ENCODE data around the gene PDIA6.

DNA sequence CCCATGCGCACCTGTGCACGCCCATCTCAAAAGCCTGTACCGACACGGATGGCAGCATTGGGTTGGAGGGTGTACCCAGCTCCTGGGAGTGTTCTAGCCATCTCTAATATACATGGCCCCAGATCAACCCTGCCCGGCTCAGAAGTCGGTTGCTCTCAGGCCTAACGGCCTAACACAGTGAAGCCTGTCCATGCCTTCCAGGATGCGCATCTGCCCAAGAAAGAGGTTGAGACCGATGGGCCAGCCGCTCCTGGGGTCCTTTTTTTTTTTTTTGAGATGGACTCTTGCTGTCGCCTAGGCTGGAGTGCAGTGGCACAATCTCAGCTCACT lies 32.1 kb downstream of the PDIA6 start:
- TF ChIP-seq POLR2AphosphoS5 (IDR thresholded peaks at IDR 0.05; ENCODE audit: low read depth, low read length) (no peak), FOXP2 (optimal IDR thresholded peaks at IDR 0.05; ENCODE audit: borderline replicate concordance, extremely low read depth, extremely low read length, insufficient read depth) (no peak), SIN3A (IDR thresholded peaks at IDR 0.05; ENCODE audit: borderline replicate concordance, insufficient read depth, low read length) (no peak)
- TF ChIP-seq, protein P1, sequence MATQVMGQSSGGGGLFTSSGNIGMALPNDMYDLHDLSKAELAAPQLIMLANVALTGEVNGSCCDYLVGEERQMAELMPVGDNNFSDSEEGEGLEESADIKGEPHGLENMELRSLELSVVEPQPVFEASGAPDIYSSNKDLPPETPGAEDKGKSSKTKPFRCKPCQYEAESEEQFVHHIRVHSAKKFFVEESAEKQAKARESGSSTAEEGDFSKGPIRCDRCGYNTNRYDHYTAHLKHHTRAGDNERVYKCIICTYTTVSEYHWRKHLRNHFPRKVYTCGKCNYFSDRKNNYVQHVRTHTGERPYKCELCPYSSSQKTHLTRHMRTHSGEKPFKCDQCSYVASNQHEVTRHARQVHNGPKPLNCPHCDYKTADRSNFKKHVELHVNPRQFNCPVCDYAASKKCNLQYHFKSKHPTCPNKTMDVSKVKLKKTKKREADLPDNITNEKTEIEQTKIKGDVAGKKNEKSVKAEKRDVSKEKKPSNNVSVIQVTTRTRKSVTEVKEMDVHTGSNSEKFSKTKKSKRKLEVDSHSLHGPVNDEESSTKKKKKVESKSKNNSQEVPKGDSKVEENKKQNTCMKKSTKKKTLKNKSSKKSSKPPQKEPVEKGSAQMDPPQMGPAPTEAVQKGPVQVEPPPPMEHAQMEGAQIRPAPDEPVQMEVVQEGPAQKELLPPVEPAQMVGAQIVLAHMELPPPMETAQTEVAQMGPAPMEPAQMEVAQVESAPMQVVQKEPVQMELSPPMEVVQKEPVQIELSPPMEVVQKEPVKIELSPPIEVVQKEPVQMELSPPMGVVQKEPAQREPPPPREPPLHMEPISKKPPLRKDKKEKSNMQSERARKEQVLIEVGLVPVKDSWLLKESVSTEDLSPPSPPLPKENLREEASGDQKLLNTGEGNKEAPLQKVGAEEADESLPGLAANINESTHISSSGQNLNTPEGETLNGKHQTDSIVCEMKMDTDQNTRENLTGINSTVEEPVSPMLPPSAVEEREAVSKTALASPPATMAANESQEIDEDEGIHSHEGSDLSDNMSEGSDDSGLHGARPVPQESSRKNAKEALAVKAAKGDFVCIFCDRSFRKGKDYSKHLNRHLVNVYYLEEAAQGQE (IDR thresholded peaks at IDR 0.05; ENCODE audit: insufficient read depth in 1 of 2, low read depth in 2 of 2, low read length in 2 of 2) = no peak

All from PFSK-1 (cell line).